GM08714 (cell line): ENCODE results near the gene ORC1.

Experiments
- H3K4me3 ChIP-seq: fragments of 200-500 bp; sonication (Bioruptor generic); 2 replicates; pipeline ENCODE4 v1.5.1; 2014; ENCODE audit warnings: mild to moderate bottlenecking, low read length, inconsistent platforms
- ZNF274 ChIP-seq: IDR thresholded peaks from 2 replicates; pipeline ENCODE4 v1.6.1; 2012; ENCODE audit warnings: mild to moderate bottlenecking, low read depth, low read length

The ORC1 gene

DNA sequence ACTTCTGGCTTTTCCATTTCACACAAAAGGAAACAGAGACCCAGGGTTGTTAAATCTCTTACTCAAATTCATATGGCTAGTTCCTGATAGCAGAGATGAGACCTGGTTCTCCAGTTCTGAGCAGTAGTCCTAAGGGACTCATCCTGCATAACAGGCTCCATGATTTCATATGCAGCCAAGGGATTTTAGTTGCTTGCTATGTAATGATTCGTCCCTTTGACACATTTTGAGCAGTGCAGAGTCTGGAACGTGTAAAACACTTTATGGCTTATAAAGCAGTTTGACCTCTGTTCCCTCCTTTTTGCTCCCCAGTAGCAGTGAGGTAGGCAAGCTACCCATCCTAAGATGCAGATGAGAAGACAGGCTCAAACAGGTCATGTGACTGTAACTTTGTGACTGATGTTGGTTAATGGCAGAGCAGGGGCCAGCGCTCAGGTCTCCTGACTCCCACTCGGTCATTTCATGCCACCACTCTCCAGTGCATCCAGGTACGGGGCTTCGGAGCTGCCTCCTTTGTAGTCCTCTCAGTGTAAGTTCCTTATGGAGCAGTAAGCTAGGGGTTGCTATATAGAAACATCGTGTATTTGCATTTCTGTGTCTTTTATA is 62.5 kb downstream of the ORC1 start:
- no peak overlapping the region for H3K4me3 ChIP-seq
- no peak for TF ChIP-seq ZNF274

DNA sequence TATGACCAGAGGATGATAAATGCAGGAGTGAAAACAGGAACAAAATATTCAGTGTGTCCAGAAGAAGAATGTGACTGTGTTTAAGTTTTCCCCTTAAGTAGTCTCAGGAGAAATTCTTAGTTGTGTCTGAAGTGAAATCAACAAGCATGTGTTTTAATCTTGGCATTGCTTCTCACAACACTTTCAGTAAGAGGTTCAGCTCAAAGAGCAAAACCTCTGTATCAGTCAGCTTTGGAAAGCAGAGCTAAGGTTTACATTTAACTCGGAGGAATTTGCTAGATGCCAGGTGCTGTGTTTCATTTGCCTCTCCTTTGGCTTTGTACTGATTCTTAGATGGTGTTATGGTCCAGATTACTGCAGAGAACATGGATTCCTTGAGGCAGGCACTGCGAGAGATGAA is 66.8 kb downstream of the ORC1 start:
- no peak for TF ChIP-seq ZNF274
- no peak overlapping the region for H3K4me3 ChIP-seq

DNA sequence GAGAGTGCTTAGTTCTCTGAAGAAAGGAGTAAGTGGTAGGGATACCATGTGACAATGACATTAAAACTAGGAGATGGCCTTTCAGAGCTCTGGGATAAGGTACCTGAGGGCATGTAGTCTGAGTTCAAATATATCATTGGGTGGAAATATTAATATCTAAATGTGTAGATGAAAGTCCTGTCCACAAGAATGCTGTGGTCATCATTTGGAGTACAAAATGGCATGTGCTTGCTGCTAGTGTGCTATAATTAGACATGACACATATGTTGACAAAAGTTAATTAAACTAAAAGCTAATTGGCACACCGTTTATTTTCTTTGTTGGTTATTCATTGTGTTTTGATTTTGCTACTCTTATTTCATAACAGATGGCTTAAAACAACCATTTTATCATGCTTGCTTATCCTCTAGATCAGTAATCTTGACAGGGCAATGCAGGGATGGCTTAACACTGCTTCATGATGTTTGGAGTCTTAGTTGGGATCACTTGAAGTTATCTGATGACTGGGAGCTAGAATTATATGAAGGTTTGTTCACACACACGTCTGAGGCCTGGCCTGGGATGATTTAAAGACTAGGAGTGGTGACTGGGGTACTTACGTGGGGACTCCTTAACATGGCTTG is 69.2 kb downstream of the ORC1 start:
- H3K4me3 ChIP-seq = no peak overlapping the region
- no peak for TF ChIP-seq ZNF274

DNA sequence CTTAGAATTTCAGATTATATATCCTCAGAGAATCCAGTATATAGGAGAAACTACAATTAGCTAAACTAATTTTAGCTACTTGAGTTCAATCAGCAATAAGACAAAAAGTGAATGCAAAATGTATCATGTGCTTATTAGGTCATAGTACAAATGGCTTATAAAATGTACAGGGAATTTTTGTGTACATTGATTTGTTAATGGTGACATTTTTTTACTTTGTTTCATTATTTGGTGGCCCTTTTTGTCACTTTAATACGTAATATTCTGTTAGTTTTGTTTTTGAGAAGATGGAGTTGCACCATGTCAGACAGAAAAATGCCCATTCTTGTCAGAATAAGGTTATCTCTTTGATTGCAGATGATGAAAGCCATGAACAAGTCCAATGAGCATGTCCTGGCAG is 71.8 kb downstream of the ORC1 start:
- no peak overlapping the region for H3K4me3 ChIP-seq
- TF ChIP-seq ZNF274 = no peak

DNA sequence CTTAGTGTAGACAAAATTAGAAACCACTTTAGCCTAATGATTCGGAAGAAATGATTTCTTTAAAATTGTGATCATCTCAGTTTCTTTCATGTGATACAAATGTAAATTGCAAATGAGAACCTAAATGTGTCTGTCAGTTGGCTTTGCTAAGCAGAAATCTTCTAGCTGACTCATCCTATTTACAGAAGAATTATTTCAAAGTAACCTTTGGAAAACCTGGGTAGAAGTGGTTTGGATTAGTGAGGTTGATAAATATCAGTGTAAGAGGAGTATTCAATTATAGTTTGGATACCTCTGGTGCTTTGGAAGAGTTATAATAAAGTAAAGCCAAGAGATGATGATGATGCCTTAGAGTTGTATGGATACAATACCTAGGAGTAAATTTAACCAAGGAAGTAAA is 75.6 kb downstream of the ORC1 start:
- no peak for TF ChIP-seq ZNF274
- no peak overlapping the region for H3K4me3 ChIP-seq

DNA sequence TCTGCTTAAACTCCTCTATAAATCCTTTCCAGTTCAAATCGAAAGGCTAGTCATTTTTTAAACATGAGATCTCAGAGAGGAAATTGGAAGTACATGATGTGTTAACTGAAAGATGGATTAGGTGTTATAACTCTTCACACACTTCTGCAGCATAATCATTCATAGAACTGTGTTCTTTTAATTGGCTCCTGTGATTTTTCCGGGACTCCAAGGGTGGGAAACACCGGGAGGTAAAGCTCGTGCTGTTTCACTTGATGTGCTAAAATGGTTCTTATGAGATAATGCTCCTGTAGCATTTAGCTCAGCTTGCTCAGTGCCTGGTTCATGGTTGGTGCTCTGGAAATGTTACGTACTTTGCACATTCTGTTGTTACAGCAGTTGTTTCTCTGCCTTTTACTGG is 78.4 kb downstream of the ORC1 start:
- TF ChIP-seq ZNF274 = no peak
- H3K4me3 ChIP-seq = no peak overlapping the region

DNA sequence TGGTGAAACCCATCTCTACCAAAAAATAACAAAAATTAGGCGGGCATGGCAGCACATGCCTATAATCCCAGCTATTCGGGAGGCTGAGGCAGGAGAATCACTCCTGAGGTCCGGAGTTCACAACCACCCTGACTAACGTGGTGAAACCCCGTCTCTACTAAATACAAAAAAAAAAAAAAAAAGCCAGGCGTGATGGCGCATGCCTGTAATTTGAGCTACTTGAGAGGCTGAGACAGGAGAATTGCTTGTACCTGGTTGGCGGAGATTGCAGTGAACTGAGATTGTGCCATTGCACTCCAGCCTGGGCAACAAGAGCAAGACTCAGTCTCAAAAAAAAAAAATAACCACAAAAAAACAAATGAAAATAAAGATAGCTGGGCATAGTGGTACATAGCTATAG is 80.5 kb downstream of the ORC1 start:
- TF ChIP-seq ZNF274 = no peak
- H3K4me3 ChIP-seq = no peak overlapping the region
